T47D (cell line): ENCODE results near the gene FOXG1.
A peak's percentile ranks its signal among the peaks of the same experiment; 100 is the strongest.

ENCODE experiments used
- DNase-seq, 2 experiments: peaks; one replicate each; pipeline versions ENCODE4 v3.0.0 to v3.0.0-alpha.2; 2011 to 2012; ENCODE audit warnings: low read depth in 1 of 2, low spot score in 1 of 2
- JUND ChIP-seq: IDR thresholded peaks from 2 replicates; pipeline ENCODE4 v1.6.1; 2012; ENCODE audit warnings: low read depth
- in situ Hi-C: cut with HindIII; loops from 2 replicates; pipeline ENCODE4 v1.10.0; 2016; ENCODE audit warnings: low sequenced_read_pairs, low pct_unique_long_range_greater_than_20kb

Gene FOXG1

GRCh38 chr14:28766469-28766955 lies at the start of gene FOXG1:
TSS of gene FOXG1 (plus strand) at chr14:28766787. CDS start at chr14:28767280, 493 bp downstream.
- TF ChIP-seq JUND, result no peak
- in situ Hi-C loops, result no loop called here
- DNase-seq, result no peak

- DNase-seq, result no peak
- no peak for TF ChIP-seq JUND
- in situ Hi-C loops, result no loop called here
Observed at GRCh38 chr14:28719130-28719529, 47.5 kb upstream of the FOXG1 start.

- no peak for DNase-seq
- in situ Hi-C loops, result no loop called here
- TF ChIP-seq JUND, result no peak
Observed at GRCh38 chr14:28731358-28731757, 35.2 kb upstream of the FOXG1 start.

- in situ Hi-C loops, result no loop called here
- DNase-seq, result no peak
- TF ChIP-seq JUND, result no peak
Observed at GRCh38 chr14:28742171-28742846, 24.3 kb upstream of the FOXG1 start.

GRCh38 chr14:28744126-28744525 lies 22.5 kb upstream of the FOXG1 start:
- no peak for TF ChIP-seq JUND
- DNase-seq, result no peak
- in situ Hi-C loops, result no loop called here

GRCh38 chr14:28745176-28745575 lies 21.4 kb upstream of the FOXG1 start:
- TF ChIP-seq JUND, result no peak
- in situ Hi-C loops, result no loop called here
- DNase-seq, result no peak

- no peak for TF ChIP-seq JUND
- DNase-seq, result no peak
- in situ Hi-C loops, result no loop called here
Observed at GRCh38 chr14:28746247-28746646, 20.3 kb upstream of the FOXG1 start.

GRCh38 chr14:28751467-28752058 lies 15.0 kb upstream of the FOXG1 start:
- DNase-seq, result peak; percentile 72 to 85
- in situ Hi-C loops, result no loop called here
- TF ChIP-seq JUND, result no peak

- TF ChIP-seq JUND, result no peak
- in situ Hi-C loops, result no loop called here
- DNase-seq, result peak in 1 of 2 experiments; percentile 73
Observed at GRCh38 chr14:28754209-28754985, 12.2 kb upstream of the FOXG1 start.

GRCh38 chr14:28755198-28755815 lies 11.3 kb upstream of the FOXG1 start:
- no peak for DNase-seq
- in situ Hi-C loops, result no loop called here
- TF ChIP-seq JUND, result no peak

- in situ Hi-C loops, result no loop called here
- TF ChIP-seq JUND, result no peak
- no peak for DNase-seq
Observed at GRCh38 chr14:28755884-28756268, 10.7 kb upstream of the FOXG1 start.

- in situ Hi-C loops, result no loop called here
- TF ChIP-seq JUND, result no peak
- no peak for DNase-seq
Observed at GRCh38 chr14:28756269-28756883, 10.2 kb upstream of the FOXG1 start.
